ENCODE measurements around the gene CACNA1G.

CACNA1G gene

GRCh38 chr17:50564916-50565315 lies 4.4 kb downstream of the CACNA1G start:
- Mint-ChIP-seq H3K9me3 (no peaks in the 10 kb centered on the region), H3K4me3 (no peak overlapping the region), H3K4me1 (ENCODE audit: low read depth) (peaks cover 10% of the 10 kb centered on the region), H3K27me3 (peaks cover 50% of the 10 kb centered on the region), H3K36me3 (ENCODE audit: low read depth) (no peaks in the 10 kb centered on the region), H3K27ac (no peak overlapping the region)

DNA sequence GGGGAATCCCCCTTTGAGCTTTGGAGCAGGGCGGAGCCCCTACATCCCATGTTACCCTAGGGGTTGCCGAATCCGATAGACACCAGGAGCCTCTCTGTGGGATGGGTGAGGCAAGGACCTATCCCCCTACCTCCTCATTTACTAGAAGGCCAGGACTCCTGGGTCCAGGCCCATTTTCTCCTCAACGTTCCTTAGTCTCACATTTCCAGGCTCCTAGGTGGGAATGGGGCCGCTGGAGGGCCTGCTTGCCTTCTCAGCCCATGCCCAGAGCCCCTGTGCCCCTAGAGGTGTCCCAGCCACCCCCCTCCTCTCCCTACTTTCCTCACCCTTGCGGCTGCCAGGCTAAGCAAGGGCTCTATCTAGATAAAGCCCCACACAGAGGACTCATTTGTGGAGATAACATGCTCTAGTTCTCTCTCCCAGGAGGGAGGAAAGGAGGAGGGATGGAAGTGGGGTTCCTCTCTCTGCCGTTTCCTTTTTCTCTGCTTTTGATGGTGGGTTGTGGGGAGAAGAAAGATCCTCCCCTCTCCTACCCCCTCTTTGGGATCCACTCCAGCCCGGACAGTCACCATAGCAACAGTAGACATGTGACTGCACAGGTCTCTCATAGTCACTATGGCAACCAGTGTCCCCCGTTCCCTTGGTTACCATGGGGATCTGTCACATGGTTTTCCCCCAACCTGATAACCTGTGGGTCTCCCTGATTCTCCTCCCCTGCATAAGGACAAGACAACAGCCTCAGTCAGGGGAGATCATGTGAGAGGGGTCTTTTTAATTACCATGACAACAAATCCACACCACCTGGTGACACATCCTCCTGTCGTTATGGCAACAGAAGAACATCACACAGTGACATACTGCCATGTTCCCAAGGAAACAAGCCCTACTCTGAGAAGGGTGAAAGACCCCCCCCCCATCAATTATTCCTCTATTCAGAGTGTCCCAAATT lies 5.2 kb downstream of the CACNA1G start:
- Mint-ChIP-seq H3K27ac (no peak overlapping the region), H3K36me3 (ENCODE audit: low read depth) (no peaks in the 10 kb centered on the region), H3K4me3 (no peak overlapping the region), H3K4me1 (ENCODE audit: low read depth) (peaks cover 6% of the 10 kb centered on the region), H3K9me3 (no peaks in the 10 kb centered on the region), H3K27me3 (peaks cover 46% of the 10 kb centered on the region)

- Mint-ChIP-seq H3K4me3 (no peak overlapping the region), H3K27me3 (peaks cover 50% of the 10 kb centered on the region), H3K9me3 (no peaks in the 10 kb centered on the region), H3K4me1 (ENCODE audit: low read depth) (peaks cover 6% of the 10 kb centered on the region), H3K36me3 (ENCODE audit: low read depth) (no peaks in the 10 kb centered on the region), H3K27ac (no peak overlapping the region)
Measured at GRCh38 chr17:50566886-50567285, 6.4 kb downstream of the CACNA1G start.

- H3K4me3 Mint-ChIP-seq, result no peak overlapping the region
- peaks cover 36% of the 10 kb centered on the region for H3K27me3 Mint-ChIP-seq
- H3K9me3 Mint-ChIP-seq, result no peaks in the 10 kb centered on the region
- no peaks in the 10 kb centered on the region for H3K36me3 Mint-ChIP-seq (ENCODE audit: low read depth)
- no peak overlapping the region for H3K27ac Mint-ChIP-seq
- H3K4me1 Mint-ChIP-seq (ENCODE audit: low read depth), result no peaks in the 10 kb centered on the region
Measured at GRCh38 chr17:50568659-50569058, 8.1 kb downstream of the CACNA1G start.

GRCh38 chr17:50569592-50569991 lies 9.1 kb downstream of the CACNA1G start:
- Mint-ChIP-seq H3K9me3 (no peaks in the 10 kb centered on the region), H3K27me3 (peaks cover 29% of the 10 kb centered on the region), H3K36me3 (ENCODE audit: low read depth) (no peaks in the 10 kb centered on the region), H3K27ac (no peak overlapping the region), H3K4me1 (ENCODE audit: low read depth) (no peaks in the 10 kb centered on the region), H3K4me3 (no peak overlapping the region)

- H3K4me1 Mint-ChIP-seq (ENCODE audit: low read depth), result no peaks in the 10 kb centered on the region
- H3K36me3 Mint-ChIP-seq (ENCODE audit: low read depth), result no peaks in the 10 kb centered on the region
- H3K9me3 Mint-ChIP-seq, result no peaks in the 10 kb centered on the region
- peaks cover 25% of the 10 kb centered on the region for H3K27me3 Mint-ChIP-seq
- no peak overlapping the region for H3K4me3 Mint-ChIP-seq
- H3K27ac Mint-ChIP-seq, result no peak overlapping the region
Measured at GRCh38 chr17:50570032-50570431, 9.5 kb downstream of the CACNA1G start.

GRCh38 chr17:50570528-50570927 lies 10.0 kb downstream of the CACNA1G start:
- H3K4me3 Mint-ChIP-seq, result no peak overlapping the region
- no peaks in the 10 kb centered on the region for H3K36me3 Mint-ChIP-seq (ENCODE audit: low read depth)
- H3K27me3 Mint-ChIP-seq, result peaks cover 21% of the 10 kb centered on the region
- H3K4me1 Mint-ChIP-seq (ENCODE audit: low read depth), result no peaks in the 10 kb centered on the region
- H3K9me3 Mint-ChIP-seq, result no peaks in the 10 kb centered on the region
- H3K27ac Mint-ChIP-seq, result no peak overlapping the region

GRCh38 chr17:50571681-50572080 lies 11.2 kb downstream of the CACNA1G start:
- Mint-ChIP-seq H3K36me3 (ENCODE audit: low read depth) (no peaks in the 10 kb centered on the region), H3K4me1 (ENCODE audit: low read depth) (no peaks in the 10 kb centered on the region), H3K4me3 (no peak overlapping the region), H3K27ac (no peak overlapping the region), H3K9me3 (no peaks in the 10 kb centered on the region), H3K27me3 (peaks cover 10% of the 10 kb centered on the region)

- no peak overlapping the region for H3K27ac Mint-ChIP-seq
- no peaks in the 10 kb centered on the region for H3K36me3 Mint-ChIP-seq (ENCODE audit: low read depth)
- no peak overlapping the region for H3K4me3 Mint-ChIP-seq
- H3K27me3 Mint-ChIP-seq, result peaks cover 3% of the 10 kb centered on the region
- H3K9me3 Mint-ChIP-seq, result no peaks in the 10 kb centered on the region
- no peaks in the 10 kb centered on the region for H3K4me1 Mint-ChIP-seq (ENCODE audit: low read depth)
Measured at GRCh38 chr17:50572541-50572940, 12.0 kb downstream of the CACNA1G start.

DNA sequence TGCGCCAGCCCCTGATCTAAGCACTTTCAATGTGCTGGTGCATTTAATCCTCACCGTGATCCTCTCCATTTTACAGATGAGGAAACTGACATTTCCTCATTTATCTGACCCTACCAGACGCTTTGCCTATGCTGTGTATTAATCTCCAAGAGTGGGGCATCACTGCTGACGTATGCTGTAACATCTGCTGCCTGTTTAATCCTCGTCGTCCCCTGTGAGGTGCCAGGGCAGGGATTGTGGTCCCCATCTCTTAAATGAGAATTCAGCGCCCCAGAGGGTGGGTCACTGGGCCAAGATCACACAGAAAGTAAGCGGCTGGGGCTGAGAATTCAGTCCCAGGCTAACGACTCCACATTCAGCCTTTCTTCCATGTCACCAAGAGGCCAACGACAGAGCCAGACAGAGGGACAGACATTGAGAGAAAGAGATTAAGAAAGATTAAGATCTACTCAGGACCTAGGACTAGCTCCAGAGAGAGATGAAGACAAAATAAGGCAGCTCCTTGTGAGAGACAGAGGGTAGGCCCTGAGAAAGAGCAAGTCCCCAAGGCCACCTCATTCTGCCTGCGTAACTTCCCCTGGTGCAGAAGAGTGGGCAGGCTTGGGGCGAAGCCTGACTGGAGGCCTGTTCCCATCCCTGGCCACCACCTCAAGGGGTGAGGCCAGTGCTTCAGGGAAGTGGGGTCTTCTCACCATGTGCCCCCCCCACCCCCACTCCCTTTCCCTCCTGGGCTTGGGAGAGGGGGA lies 13.5 kb downstream of the CACNA1G start:
- H3K9me3 Mint-ChIP-seq, result no peaks in the 10 kb centered on the region
- H3K36me3 Mint-ChIP-seq (ENCODE audit: low read depth), result no peaks in the 10 kb centered on the region
- peaks cover 9% of the 10 kb centered on the region for H3K27me3 Mint-ChIP-seq
- no peak overlapping the region for H3K27ac Mint-ChIP-seq
- H3K4me1 Mint-ChIP-seq (ENCODE audit: low read depth), result no peaks in the 10 kb centered on the region
- H3K4me3 Mint-ChIP-seq, result no peak overlapping the region

GRCh38 chr17:50575581-50576210 lies 15.2 kb downstream of the CACNA1G start:
- no peaks in the 10 kb centered on the region for H3K9me3 Mint-ChIP-seq
- H3K4me1 Mint-ChIP-seq (ENCODE audit: low read depth), result no peaks in the 10 kb centered on the region
- no peak overlapping the region for H3K4me3 Mint-ChIP-seq
- H3K27me3 Mint-ChIP-seq, result peaks cover 9% of the 10 kb centered on the region
- H3K36me3 Mint-ChIP-seq (ENCODE audit: low read depth), result no peaks in the 10 kb centered on the region
- H3K27ac Mint-ChIP-seq, result no peak overlapping the region

- Mint-ChIP-seq H3K4me1 (ENCODE audit: low read depth) (no peaks in the 10 kb centered on the region), H3K36me3 (ENCODE audit: low read depth) (no peaks in the 10 kb centered on the region), H3K27me3 (peaks cover 8% of the 10 kb centered on the region)
Measured at GRCh38 chr17:50576864-50577263, 16.3 kb downstream of the CACNA1G start.

DNA sequence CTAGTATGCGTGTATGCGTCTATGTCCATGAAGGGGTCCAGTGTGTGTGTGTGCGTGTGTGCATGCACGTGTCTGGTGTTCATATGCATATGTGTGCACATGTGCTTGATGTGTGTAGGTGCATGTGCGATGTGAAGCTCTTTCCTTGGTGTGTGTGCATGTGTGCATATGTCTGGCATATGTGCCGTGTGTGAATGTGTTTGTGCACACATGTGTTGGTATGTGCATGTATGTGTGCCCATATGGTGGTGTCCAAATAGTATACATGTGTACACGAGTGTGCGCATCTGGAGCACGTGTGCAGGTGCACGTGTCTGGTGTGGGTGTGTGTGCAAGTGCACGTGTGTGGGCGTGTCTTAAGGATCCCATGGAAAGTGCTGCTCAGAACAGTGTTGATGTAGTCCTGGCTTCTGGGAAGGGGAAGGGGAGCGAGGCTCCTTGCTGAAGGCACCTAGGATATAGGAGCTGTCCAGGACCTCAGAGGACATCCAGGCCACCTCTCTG lies 17.0 kb downstream of the CACNA1G start:
- Mint-ChIP-seq H3K4me3 (no peak overlapping the region), H3K4me1 (ENCODE audit: low read depth) (no peaks in the 10 kb centered on the region), H3K27ac (no peak overlapping the region), H3K36me3 (ENCODE audit: low read depth) (no peaks in the 10 kb centered on the region), H3K9me3 (no peaks in the 10 kb centered on the region), H3K27me3 (peaks cover 12% of the 10 kb centered on the region)

More at GRCh38 chr17:50576864-50577263, 16.3 kb downstream of the CACNA1G start:
- Mint-ChIP-seq H3K4me3 (no peak overlapping the region), H3K27ac (no peak overlapping the region), H3K9me3 (no peaks in the 10 kb centered on the region)

DNA sequence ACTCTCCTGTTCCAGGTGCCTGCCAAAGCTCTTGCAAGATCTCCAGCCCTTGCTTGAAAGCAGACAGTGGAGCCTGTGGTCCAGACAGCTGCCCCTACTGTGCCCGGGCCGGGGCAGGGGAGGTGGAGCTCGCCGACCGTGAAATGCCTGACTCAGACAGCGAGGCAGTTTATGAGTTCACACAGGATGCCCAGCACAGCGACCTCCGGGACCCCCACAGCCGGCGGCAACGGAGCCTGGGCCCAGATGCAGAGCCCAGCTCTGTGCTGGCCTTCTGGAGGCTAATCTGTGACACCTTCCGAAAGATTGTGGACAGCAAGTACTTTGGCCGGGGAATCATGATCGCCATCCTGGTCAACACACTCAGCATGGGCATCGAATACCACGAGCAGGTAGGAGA lies 17.7 kb downstream of the CACNA1G start:
- Mint-ChIP-seq H3K27ac (no peak overlapping the region), H3K27me3 (peaks cover 12% of the 10 kb centered on the region), H3K4me3 (no peak overlapping the region), H3K36me3 (ENCODE audit: low read depth) (no peaks in the 10 kb centered on the region), H3K4me1 (ENCODE audit: low read depth) (no peaks in the 10 kb centered on the region), H3K9me3 (no peaks in the 10 kb centered on the region)

DNA sequence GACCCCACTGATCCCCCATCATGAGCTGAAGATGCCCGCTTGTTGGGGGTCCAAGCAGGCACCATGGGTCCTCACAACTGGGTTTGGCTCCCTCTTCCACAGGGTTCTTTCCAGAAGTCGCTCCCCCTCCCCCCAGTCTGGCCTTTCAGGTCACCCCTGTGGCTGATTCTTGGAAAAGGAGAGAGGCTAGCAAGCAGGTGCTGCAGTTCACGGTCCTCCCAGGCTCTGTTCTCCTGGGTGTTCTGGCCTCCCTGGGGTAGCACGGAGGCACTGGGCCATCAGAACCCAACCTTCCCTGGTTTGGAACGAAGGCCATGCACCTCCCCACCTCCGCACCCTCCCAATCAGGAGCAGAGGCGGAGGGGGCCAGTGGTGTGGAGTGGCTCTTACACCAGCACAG lies 18.9 kb downstream of the CACNA1G start:
- H3K36me3 Mint-ChIP-seq (ENCODE audit: low read depth), result no peaks in the 10 kb centered on the region
- H3K4me3 Mint-ChIP-seq, result no peak overlapping the region
- H3K27me3 Mint-ChIP-seq, result peaks cover 12% of the 10 kb centered on the region
- no peaks in the 10 kb centered on the region for H3K4me1 Mint-ChIP-seq (ENCODE audit: low read depth)
- no peak overlapping the region for H3K27ac Mint-ChIP-seq
- no peaks in the 10 kb centered on the region for H3K9me3 Mint-ChIP-seq

All from stimulated activated naive CD8-positive, alpha-beta T cell treated with anti-CD3 and anti-CD28 coated beads, Interleukin-15, Interleukin-2, amounts not matched to agents 100 ng/mL and 50 ng/mL, for 24 hours (primary cell).